K562 (cell line): Measurements from ENCODE around the gene PMM1. TPM values are rescaled to one million over a fixed set of nuclear protein-coding genes. Genes with fewer than 3 reads are reported as not detected.

Experiments used
- CC2D1A ChIP-seq: fragments of 450-650 bp; IDR thresholded peaks from 2 replicates; pipeline ENCODE4 v1.6.1; 2017; ENCODE audit warnings: mild to moderate bottlenecking
- FUS ChIP-seq: fragments of 200-400 bp; formaldehyde crosslinking; optimal IDR thresholded peaks from 2 replicates; pipeline ENCODE3; 2017; ENCODE audit warnings: low read depth, low read length
- HDAC8 ChIP-seq: fragments of 450-650 bp; IDR thresholded peaks from 2 replicates; pipeline ENCODE4 v1.6.1; 2016; ENCODE audit warnings: mild to moderate bottlenecking, missing genetic modification characterization, moderate library complexity, missing compliant biosample characterization
- NEUROD1 ChIP-seq: fragments of 150-350 bp; IDR thresholded peaks from 2 replicates; pipeline ENCODE4 v1.6.1; 2014; ENCODE audit warnings: borderline replicate concordance, low read length, low read depth; ENCODE audit not compliant: partially characterized antibody
- POLR2B ChIP-seq: fragments of 450-650 bp; IDR thresholded peaks from 2 replicates; pipeline ENCODE4 v1.6.1; 2018; ENCODE audit warnings: low read depth; ENCODE audit not compliant: partially characterized antibody
- RBM39 ChIP-seq: fragments of 200-400 bp; formaldehyde crosslinking; optimal IDR thresholded peaks from 2 replicates; pipeline ENCODE3; 2018; ENCODE audit warnings: low read depth, low read length
- SMARCA5 ChIP-seq: fragments of 450-650 bp; IDR thresholded peaks from 2 replicates; pipeline ENCODE4 v1.6.1; 2016
- SNIP1 ChIP-seq: fragments of 450-650 bp; IDR thresholded peaks from 2 replicates; pipeline ENCODE4 v1.7.1; 2017; ENCODE audit warnings: low read depth, mild to moderate bottlenecking
- SP1 ChIP-seq: sonication (generic); formaldehyde crosslinking; IDR thresholded peaks from 2 replicates; pipeline ENCODE4 v1.8.1; 2022; ENCODE audit warnings: mild to moderate bottlenecking, missing genetic modification reagents
- TEAD1 ChIP-seq, 2 experiments: fragments of 450-650 bp in 1 of 2; sonication (generic) in 1 of 2; formaldehyde crosslinking; IDR thresholded peaks; 2 replicates each; pipeline versions ENCODE4 v1.4.0 to v1.8.0; 2020 to 2022; ENCODE audit warnings: mild to moderate bottlenecking in 2 of 2, missing genetic modification reagents in 1 of 2
- ZKSCAN8 ChIP-seq: fragments of 200-800 bp; sonication (Bioruptor generic); IDR thresholded peaks from 2 replicates; pipeline ENCODE4 v1.6.1; 2016; ENCODE audit warnings: missing genetic modification characterization, missing compliant biosample characterization
- ZNF175 ChIP-seq: fragments of 200-800 bp; sonication (Bioruptor generic); IDR thresholded peaks from 2 replicates; pipeline ENCODE4 v1.6.1; 2016; ENCODE audit warnings: low read depth, mild to moderate bottlenecking, missing genetic modification characterization, missing compliant biosample characterization
- ZNF197 ChIP-seq: fragments of 200-800 bp; sonication (Bioruptor generic); IDR thresholded peaks from 2 replicates; pipeline ENCODE4 v1.6.1; 2016; ENCODE audit warnings: low read depth, missing genetic modification characterization, missing compliant biosample characterization
- ZNF316 ChIP-seq: fragments of 450-650 bp; IDR thresholded peaks from 2 replicates; pipeline ENCODE4 v1.6.1; 2016
- polyA plus RNA-seq, 8 experiments: library from polyadenylated mRNA; depleted of rRNA in 4 of 8; stranded (reverse) in 5 of 8; unstranded in 3 of 8; fragments of >200 nt; fragmentation: Nextera tagmentation in 2 of 8; fragmentation: Illumina TruSeq in 1 of 8; extraction: Ambion mirVana in 2 of 8; extraction: Trizol in 1 of 8; gene quantifications; 2 replicates each; pipeline versions ENCODE4 v1.2.1 to v1.2.3, GENCODE V29; 2011 to 2014; ENCODE audit warnings: inconsistent platforms in 1 of 8, missing spikeins in 1 of 8
- total RNA-seq, 7 experiments: library from RNA; depleted of rRNA in 6 of 7; stranded (reverse); fragments of >200 nt in 6 of 7; fragmentation: Illumina TruSeq in 2 of 7; extraction: Trizol in 2 of 7; gene quantifications; 2 replicates each; pipeline versions ENCODE4 v1.2.1 to v1.2.3, GENCODE V29; 2011 to 2021; ENCODE audit warnings: low replicate concordance in 1 of 7
- TF ChIP-seq, protein P1 (sequence below): sonication (generic); formaldehyde crosslinking; IDR thresholded peaks from 2 replicates; pipeline ENCODE4 v1.8.0; 2023; ENCODE audit warnings: missing genetic modification reagents, mild to moderate bottlenecking, borderline replicate concordance
- TF ChIP-seq, protein P2 (sequence below): fragments of 450-650 bp; formaldehyde crosslinking; IDR thresholded peaks from 2 replicates; pipeline ENCODE4 v1.4.0; 2022; ENCODE audit warnings: mild to moderate bottlenecking, moderate library complexity
- TF ChIP-seq, protein P3 (sequence below): fragments of 250-450 bp; sonication (Bioruptor Pico); IDR thresholded peaks from 2 replicates; pipeline ENCODE4 v1.9.0; 2021; ENCODE audit warnings: mild to moderate bottlenecking, inconsistent platforms
- TF ChIP-seq, protein P4 (sequence below): sonication (generic); formaldehyde crosslinking; IDR thresholded peaks from 2 replicates; pipeline ENCODE4 v1.8.1; 2023; ENCODE audit warnings: mild to moderate bottlenecking, missing genetic modification reagents

The PMM1 gene
- total and polyA plus RNA-seq, 9 of the 15 experiments (the other 6 are each of a cell fraction or from before 2014, with no cell fraction given): 10.2 to 31.7 (median 20.3) TPM

DNA sequence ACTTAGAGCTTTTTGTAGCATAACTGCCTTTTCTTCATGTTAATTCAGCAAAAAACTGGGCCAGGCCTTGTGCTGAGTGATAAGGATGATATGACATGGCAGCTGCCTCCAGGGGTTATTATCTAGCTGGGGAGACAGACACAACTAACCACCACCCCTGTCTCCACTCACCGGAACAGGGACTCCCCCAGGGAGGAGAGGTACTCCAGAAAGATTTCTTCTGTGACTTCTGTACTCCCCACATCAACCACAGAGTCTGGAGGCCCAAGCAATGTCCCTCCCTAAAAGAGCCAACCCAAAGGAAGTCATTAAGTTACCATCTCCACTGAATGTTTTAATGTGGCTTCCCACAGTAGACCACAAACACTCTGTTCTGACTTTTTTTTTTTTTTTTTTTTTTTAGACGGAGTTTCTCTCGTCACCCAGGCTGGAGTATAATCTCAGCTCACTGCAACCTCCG is 14.3 kb upstream of the PMM1 start (continued):
- TF ChIP-seq, protein P1, sequence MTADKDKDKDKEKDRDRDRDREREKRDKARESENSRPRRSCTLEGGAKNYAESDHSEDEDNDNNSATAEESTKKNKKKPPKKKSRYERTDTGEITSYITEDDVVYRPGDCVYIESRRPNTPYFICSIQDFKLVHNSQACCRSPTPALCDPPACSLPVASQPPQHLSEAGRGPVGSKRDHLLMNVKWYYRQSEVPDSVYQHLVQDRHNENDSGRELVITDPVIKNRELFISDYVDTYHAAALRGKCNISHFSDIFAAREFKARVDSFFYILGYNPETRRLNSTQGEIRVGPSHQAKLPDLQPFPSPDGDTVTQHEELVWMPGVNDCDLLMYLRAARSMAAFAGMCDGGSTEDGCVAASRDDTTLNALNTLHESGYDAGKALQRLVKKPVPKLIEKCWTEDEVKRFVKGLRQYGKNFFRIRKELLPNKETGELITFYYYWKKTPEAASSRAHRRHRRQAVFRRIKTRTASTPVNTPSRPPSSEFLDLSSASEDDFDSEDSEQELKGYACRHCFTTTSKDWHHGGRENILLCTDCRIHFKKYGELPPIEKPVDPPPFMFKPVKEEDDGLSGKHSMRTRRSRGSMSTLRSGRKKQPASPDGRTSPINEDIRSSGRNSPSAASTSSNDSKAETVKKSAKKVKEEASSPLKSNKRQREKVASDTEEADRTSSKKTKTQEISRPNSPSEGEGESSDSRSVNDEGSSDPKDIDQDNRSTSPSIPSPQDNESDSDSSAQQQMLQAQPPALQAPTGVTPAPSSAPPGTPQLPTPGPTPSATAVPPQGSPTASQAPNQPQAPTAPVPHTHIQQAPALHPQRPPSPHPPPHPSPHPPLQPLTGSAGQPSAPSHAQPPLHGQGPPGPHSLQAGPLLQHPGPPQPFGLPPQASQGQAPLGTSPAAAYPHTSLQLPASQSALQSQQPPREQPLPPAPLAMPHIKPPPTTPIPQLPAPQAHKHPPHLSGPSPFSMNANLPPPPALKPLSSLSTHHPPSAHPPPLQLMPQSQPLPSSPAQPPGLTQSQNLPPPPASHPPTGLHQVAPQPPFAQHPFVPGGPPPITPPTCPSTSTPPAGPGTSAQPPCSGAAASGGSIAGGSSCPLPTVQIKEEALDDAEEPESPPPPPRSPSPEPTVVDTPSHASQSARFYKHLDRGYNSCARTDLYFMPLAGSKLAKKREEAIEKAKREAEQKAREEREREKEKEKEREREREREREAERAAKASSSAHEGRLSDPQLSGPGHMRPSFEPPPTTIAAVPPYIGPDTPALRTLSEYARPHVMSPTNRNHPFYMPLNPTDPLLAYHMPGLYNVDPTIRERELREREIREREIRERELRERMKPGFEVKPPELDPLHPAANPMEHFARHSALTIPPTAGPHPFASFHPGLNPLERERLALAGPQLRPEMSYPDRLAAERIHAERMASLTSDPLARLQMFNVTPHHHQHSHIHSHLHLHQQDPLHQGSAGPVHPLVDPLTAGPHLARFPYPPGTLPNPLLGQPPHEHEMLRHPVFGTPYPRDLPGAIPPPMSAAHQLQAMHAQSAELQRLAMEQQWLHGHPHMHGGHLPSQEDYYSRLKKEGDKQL: no peak
- no peak for TF ChIP-seq RBM39
- TF ChIP-seq, protein P2, sequence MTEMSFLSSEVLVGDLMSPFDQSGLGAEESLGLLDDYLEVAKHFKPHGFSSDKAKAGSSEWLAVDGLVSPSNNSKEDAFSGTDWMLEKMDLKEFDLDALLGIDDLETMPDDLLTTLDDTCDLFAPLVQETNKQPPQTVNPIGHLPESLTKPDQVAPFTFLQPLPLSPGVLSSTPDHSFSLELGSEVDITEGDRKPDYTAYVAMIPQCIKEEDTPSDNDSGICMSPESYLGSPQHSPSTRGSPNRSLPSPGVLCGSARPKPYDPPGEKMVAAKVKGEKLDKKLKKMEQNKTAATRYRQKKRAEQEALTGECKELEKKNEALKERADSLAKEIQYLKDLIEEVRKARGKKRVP (CRISPR knock-in tag): no peak
- TF ChIP-seq, protein P3, sequence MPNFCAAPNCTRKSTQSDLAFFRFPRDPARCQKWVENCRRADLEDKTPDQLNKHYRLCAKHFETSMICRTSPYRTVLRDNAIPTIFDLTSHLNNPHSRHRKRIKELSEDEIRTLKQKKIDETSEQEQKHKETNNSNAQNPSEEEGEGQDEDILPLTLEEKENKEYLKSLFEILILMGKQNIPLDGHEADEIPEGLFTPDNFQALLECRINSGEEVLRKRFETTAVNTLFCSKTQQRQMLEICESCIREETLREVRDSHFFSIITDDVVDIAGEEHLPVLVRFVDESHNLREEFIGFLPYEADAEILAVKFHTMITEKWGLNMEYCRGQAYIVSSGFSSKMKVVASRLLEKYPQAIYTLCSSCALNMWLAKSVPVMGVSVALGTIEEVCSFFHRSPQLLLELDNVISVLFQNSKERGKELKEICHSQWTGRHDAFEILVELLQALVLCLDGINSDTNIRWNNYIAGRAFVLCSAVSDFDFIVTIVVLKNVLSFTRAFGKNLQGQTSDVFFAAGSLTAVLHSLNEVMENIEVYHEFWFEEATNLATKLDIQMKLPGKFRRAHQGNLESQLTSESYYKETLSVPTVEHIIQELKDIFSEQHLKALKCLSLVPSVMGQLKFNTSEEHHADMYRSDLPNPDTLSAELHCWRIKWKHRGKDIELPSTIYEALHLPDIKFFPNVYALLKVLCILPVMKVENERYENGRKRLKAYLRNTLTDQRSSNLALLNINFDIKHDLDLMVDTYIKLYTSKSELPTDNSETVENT (CRISPR knock-in tag): no peak
- TF ChIP-seq, protein P4, sequence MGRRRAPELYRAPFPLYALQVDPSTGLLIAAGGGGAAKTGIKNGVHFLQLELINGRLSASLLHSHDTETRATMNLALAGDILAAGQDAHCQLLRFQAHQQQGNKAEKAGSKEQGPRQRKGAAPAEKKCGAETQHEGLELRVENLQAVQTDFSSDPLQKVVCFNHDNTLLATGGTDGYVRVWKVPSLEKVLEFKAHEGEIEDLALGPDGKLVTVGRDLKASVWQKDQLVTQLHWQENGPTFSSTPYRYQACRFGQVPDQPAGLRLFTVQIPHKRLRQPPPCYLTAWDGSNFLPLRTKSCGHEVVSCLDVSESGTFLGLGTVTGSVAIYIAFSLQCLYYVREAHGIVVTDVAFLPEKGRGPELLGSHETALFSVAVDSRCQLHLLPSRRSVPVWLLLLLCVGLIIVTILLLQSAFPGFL (CRISPR knock-in tag): no peak
- no peak for TF ChIP-seq POLR2B
- TF ChIP-seq SNIP1: no peak
- no peak; the same call in 1 of the 2 replicates for TF ChIP-seq SP1
- TF ChIP-seq ZNF316: peak; percentile 88
- no peak for TF ChIP-seq ZNF197 (CRISPR knock-in tag)
- no peak for TF ChIP-seq FUS
- TF ChIP-seq CC2D1A: no peak; the same call in 1 of the 2 replicates
- peak; percentile 56; the same call in 1 of the 2 replicates for TF ChIP-seq ZKSCAN8 (CRISPR knock-in tag)
- TF ChIP-seq ZNF175 (CRISPR knock-in tag): 0 out of 2 replicates have a peak, but pooled peaks have one; percentile 43
- peak in 1 of 2 experiments; percentile 56; a peak in 1 of 4 replicates for TF ChIP-seq TEAD1 (CRISPR knock-in tag; IDR thresholded peaks at IDR 0.05)
- TF ChIP-seq SMARCA5: no peak
- TF ChIP-seq NEUROD1: no peak
- no peak for TF ChIP-seq HDAC8
